NCI-H69 (cell line): ENCODE measurements around the gene CCSAP.
"Not testable (repeated sequence)": the region's sequence is repeated elsewhere in the genome, so short reads cannot be mapped to it uniquely, and the experiment has no call there.

Experiments used
- DNase-seq: peaks from one replicate; lab custom pipeline; 2025; lab: John Stamatoyannopoulos, UW

Gene CCSAP

GRCh38 chr1:229325853-229326487 lies 16.9 kb downstream of the CCSAP start:
- no peak for DNase-seq

GRCh38 chr1:229325401-229325800 lies 17.4 kb downstream of the CCSAP start:
- DNase-seq: no peak

- no peak for DNase-seq
Observed at GRCh38 chr1:229323885-229324553, 18.8 kb downstream of the CCSAP start.

GRCh38 chr1:229323201-229323600 lies 19.6 kb downstream of the CCSAP start:
- no peak for DNase-seq

- DNase-seq: no peak
Observed at GRCh38 chr1:229319487-229319886, 23.4 kb downstream of the CCSAP start.

GRCh38 chr1:229318056-229318455 lies 24.8 kb downstream of the CCSAP start:
- no peak for DNase-seq

- DNase-seq: no peak
Observed at GRCh38 chr1:229316166-229316565, 26.7 kb downstream of the CCSAP start.

- DNase-seq: no peak
Observed at GRCh38 chr1:229310833-229311232, 32.0 kb downstream of the CCSAP start.

GRCh38 chr1:229309684-229310083 lies 33.2 kb downstream of the CCSAP start:
- no peak for DNase-seq

GRCh38 chr1:229309074-229309473 lies 33.8 kb downstream of the CCSAP start:
- no peak for DNase-seq

- DNase-seq: no peak
Observed at GRCh38 chr1:229305392-229305791, 37.5 kb downstream of the CCSAP start.

- no peak for DNase-seq
Observed at GRCh38 chr1:229303855-229304254, 39.0 kb downstream of the CCSAP start.

- DNase-seq: no peak
Observed at GRCh38 chr1:229302740-229303139, 40.1 kb downstream of the CCSAP start.

GRCh38 chr1:229300099-229300757 lies 42.6 kb downstream of the CCSAP start:
- no peak for DNase-seq

GRCh38 chr1:229298887-229299503 lies 43.9 kb downstream of the CCSAP start:
- no peak for DNase-seq

- DNase-seq: no peak
Observed at GRCh38 chr1:229298420-229298819, 44.4 kb downstream of the CCSAP start.

- no peak for DNase-seq
Observed at GRCh38 chr1:229297746-229298145, 45.1 kb downstream of the CCSAP start.

GRCh38 chr1:229296541-229296941 lies 46.3 kb downstream of the CCSAP start:
- DNase-seq: no peak

- DNase-seq: no peak
Observed at GRCh38 chr1:229295745-229296144, 47.1 kb downstream of the CCSAP start.

- DNase-seq: no peak
Observed at GRCh38 chr1:229293528-229294204, 49.2 kb downstream of the CCSAP start.

- DNase-seq: not testable (repeated sequence)
Observed at GRCh38 chr1:229291686-229292085, 51.2 kb downstream of the CCSAP start.

- no peak for DNase-seq
Observed at GRCh38 chr1:229288516-229288915, 54.3 kb downstream of the CCSAP start.
